ENCODE measurements around the gene L3MBTL2.

L3MBTL2 gene

DNA sequence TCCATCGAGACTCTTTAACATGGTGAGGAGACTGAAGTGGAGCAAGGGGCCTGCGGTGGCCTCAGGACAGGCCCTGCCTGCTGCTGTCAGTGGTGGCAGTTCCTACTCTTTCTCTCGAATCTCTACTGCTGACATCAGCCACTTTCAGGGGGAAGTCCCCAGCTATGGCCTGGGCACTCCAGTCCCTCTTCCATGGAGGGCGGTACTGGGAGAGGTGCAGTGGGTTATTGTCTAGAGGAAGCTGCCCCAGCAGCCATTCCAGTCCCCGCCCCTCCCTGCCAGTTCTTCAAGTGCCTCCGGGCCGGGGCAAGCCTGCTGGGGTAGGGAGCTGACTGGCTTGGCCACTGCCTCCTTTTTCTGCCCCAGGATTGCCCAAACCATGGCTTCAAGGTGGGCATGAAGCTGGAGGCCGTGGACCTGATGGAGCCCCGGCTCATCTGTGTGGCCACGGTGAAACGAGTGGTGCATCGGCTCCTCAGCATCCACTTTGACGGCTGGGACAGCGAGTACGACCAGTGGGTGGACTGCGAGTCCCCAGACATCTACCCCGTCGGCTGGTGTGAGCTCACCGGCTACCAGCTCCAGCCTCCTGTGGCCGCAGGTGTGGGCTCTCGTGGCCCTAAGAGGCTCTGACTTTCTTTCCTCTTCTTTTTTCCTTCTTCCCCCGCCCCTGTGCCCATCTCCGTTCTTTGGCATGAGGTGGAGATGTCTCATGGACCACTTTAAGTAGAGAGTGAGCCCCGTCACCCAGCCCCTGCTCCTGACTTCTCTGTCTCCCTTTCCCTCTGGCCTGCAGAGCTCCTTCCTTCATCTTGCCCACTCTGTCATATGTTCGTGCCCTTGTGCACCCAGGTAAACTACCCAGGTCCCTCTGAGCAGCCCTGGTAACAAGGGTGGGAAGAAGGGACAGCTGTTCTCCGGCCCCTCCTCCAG is 21.9 kb downstream of the L3MBTL2 start:
- FAIRE-seq (no peak), DNase-seq (ENCODE audit: insufficient read length, low spot score) (no peak)
- TF ChIP-seq POLR2A (IDR thresholded peaks at IDR 0.05; ENCODE audit: low read depth, low read length) = no peak

DNA sequence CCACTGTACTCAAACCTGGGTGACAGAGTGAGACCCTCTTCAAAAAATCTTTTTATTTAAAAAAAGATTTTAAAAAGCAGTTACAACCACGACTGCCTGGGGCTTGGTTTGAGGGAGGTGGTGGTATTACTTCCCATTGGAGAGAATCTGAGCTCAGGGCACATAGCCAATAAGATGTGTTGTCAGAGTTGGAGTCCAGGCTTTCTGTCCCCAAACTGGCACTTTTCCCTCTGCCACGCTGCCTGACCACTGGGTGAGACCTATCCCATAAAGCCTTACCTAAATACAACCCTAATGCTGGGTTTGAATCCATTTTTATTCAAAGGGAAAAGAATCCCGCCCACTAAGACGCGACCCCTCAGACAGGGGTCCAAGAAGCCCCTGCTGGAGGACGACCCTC is 24.1 kb downstream of the L3MBTL2 start:
- TF ChIP-seq POLR2A (IDR thresholded peaks at IDR 0.05; ENCODE audit: low read depth, low read length) = no peak
- FAIRE-seq (no peak), DNase-seq (ENCODE audit: insufficient read length, low spot score) (no peak)

DNA sequence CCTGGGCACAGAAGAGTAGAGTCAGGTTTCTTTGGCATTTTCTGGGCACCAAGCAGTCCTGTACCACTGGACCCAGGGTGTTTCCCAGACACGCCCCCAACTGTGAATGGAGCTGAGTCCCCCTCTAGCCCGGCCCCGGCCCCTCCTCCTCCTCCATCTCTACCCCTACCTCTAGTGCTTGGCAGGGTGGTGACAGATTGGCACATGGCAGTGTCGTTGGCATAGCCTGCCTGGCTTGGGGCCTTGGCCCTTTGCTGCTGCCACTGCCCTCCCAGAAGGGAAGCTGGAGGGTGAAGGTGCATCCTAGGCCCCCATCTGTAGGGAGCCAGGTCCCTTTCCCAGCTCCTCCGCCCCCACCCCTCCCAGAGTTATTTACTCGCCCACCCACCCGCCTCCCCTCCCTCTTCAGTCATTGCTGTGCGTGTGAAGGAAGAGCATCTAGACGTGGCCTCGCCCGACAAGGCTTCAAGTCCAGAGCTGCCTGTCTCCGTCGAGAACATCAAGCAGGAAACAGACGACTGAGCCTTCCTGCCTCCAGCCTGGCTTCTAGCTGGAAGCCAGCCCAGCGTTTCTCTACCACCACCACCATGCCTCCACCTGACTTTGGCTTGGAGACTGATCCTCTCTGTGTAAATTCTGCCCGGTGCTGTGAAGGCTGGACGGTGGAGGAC is 24.8 kb downstream of the L3MBTL2 start:
- no peak for TF ChIP-seq POLR2A (IDR thresholded peaks at IDR 0.05; ENCODE audit: low read depth, low read length)
- FAIRE-seq = no peak
- no peak for DNase-seq (ENCODE audit: insufficient read length, low spot score)

DNA sequence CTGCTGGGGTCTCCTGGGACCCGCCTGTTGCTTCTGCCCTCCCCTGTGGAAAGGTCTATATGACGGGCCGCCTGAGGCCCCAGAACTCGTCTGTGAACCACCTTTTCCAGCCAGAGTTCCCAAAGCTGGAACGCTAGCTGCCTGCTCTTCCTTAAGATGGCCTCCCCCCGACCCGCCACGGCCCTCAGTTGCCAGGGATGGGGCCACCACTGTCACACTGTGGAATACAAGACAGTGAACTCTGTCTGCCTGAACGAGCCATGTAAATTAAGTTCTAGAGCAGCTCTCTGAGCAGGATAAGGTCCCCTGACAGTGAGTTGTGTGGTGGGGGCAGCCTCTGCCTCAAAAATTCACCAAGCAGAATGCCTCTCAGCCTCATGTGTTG is 25.3 kb downstream of the L3MBTL2 start:
- DNase-seq (ENCODE audit: insufficient read length, low spot score) (no peak), FAIRE-seq (no peak)
- TF ChIP-seq POLR2A (IDR thresholded peaks at IDR 0.05; ENCODE audit: low read depth, low read length) = no peak

DNA sequence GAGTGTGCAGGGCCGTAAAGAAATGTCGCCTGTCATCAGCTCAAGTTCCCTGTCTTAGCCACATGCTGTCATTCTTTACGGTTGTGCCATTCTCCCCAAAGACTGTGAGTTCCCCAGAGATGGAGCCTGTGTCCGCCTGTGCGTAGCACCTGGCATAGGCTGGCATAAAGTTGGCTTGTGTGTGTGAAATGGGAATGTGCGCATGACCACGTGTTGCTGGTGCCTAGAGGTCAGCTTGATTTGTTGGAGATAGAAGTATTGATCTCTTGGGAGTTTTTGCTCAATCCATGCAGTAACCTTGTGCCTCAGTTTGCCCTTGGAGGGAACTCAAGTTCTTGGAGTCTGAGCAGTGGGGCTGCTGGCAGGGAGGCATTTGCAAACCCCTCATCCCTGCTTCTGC is 26.3 kb downstream of the L3MBTL2 start:
- TF ChIP-seq POLR2A (IDR thresholded peaks at IDR 0.05; ENCODE audit: low read depth, low read length) = no peak
- FAIRE-seq = no peak
- DNase-seq (ENCODE audit: insufficient read length, low spot score) = no peak

DNA sequence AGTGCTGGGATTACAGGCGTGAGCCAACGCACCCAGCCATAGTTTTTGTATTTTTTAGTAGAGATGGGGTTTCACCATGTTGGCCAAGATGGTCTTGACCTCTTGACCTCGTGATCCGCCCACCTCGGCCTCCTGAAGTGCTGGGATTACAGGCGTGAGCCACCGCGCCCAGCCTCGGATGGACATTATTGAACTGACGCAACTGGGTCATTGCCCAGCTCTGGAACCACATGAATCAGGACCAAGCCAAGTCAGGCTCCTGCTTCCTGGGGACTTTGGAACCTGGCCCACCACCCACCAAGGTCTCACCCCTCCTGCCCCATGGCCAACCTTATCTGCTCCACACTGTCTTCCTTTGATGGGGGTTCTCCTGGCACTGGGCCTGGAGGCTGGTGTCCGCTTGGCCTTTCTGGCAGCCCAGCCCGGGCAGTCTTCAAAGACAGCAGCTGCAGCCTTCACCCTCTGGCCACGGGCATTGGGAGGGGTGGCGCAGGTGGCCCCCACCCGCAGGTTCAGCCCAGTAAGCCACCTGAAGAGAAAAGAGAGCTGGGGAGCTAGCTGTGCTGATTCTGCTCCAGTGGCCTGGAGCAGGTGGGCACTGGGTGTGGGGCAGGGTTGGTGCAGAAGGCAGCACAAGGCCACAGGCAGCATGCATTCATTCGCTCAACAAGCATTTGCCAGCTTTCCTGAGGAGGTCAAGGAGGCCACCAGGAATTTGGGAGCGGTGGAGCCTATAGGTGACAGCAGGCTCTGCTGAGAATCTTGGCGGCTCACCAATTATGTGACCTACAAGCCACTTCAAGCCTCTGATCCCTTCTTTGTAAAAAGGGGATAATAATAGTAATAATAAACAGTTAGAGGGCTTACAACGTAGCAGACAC is 29.9 kb downstream of the L3MBTL2 start:
- no peak for FAIRE-seq
- no peak for TF ChIP-seq POLR2A (IDR thresholded peaks at IDR 0.05; ENCODE audit: low read depth, low read length)
- DNase-seq (ENCODE audit: insufficient read length, low spot score) = no peak

DNA sequence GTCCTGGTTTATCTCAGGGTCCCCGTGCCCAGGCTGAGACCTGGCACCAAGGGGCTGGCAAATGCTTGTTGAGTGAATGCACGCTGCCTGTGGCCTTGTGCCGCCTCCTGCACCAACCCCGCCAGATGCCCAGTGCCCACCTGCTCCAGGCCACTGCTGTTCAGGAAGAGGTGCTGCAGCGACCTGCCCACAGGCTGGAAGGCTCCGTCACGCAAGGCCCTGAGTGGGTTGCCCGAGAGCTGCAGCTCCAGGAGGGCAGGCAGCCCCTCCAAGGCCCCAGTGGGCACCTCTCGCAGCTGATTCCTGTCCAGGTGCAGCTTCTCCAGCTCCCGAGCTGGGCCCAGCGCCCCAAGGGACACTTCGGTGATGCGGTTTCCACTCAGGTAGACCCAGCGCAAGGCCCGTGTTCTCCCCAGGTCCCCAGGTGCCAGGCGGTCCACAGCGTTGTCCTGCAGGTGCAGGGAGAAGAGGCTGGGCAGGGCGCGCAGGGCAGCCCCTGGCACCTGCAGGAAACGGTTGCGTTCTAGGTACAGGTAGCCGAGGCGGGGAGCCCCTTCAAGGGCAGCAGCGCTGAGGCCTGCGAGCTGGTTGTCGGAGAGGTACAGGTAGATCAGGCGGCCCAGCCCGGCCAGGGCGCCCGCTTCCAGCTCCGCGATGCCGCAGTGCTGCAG is 32.1 kb downstream of the L3MBTL2 start:
- FAIRE-seq = no peak
- TF ChIP-seq POLR2A (IDR thresholded peaks at IDR 0.05; ENCODE audit: low read depth, low read length) = no peak
- DNase-seq (ENCODE audit: insufficient read length, low spot score) = no peak

DNA sequence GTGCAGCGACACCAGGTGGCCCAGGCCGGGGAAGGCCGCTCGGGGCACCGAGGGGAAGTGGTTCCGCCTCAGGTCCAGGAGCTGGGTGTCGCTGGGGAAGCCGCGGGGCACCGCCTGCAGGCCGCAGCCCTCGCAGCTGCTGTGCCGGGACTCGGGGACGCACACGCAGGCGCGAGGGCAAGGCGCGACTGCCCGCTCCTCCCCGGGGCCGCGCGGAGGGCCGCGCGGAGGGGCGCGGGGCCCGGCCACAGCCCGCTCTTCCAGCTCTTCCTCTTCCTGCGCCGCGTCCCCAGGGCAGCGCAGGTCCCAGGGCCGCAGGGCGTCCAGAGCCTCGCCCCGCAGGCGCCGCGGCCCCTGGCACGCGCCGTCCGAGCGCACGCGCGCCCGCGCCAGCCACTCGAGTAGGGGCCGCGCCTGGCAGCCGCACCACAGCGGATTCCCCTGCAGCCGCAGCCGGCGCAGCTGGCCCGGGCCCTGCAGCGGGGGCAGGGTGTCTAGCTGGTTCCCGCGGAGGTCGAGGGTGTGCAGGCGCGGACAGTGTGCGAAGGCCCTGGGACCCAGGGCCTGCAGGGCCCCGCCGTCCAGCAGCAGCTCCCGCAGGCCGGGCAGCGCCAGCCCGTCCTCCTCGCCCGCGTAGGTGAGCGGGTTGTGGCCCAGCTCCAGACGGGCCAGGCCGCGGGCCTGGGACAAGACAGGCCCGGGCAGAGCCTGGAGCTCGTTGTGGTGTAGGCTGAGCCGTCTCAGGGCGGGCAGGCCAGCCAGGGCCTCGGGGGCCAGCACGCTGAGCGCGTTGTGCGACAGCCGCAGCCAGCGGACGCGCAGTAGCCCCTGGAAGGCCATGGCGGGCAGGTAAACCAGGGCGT is 32.8 kb downstream of the L3MBTL2 start:
- TF ChIP-seq POLR2A (IDR thresholded peaks at IDR 0.05; ENCODE audit: low read depth, low read length) = no peak
- no peak for DNase-seq (ENCODE audit: insufficient read length, low spot score)
- no peak for FAIRE-seq

DNA sequence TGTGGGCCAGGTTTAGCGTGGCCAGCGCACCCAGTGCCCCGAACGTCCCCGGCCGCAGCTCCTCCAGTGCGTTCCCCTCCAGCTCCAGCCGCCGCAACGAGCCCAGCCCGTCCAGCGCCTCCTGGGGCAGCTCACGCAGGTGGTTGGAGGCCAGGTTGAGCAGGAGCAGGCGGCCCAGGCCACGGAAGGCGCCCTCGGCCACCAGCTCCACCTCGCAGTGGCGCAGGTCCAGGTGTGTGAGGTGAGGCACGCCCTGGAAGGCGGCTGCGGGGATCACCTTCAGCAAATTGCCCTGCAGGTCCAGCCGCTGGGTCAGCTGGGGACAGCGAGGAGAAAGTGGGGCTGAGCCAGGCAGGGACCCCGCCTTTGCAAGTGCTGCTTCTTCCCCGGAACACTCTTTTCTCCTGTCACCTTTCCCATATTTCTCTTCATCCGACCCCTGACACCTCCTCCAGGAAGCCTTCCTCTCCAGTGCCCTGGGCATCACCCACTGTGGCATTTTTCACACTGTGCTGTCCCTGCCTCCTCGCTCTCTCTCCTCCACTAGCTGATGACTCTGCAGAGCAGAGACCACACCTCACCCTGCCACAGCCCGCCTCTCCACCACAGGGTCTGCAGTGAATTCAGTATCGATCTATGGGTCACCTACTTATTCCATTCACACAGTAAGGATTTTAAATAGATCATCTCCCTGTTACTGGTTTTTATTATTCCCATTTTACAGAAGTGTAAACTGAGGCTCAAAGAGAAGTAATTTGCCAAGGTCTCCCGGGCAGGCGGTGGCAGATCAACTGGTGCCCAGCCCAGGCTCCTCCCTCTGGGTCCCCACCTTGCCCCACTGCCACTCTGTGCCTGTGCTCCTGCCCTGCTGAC is 33.7 kb downstream of the L3MBTL2 start:
- FAIRE-seq = no peak
- no peak for DNase-seq (ENCODE audit: insufficient read length, low spot score)
- TF ChIP-seq POLR2A (IDR thresholded peaks at IDR 0.05; ENCODE audit: low read depth, low read length) = no peak

DNA sequence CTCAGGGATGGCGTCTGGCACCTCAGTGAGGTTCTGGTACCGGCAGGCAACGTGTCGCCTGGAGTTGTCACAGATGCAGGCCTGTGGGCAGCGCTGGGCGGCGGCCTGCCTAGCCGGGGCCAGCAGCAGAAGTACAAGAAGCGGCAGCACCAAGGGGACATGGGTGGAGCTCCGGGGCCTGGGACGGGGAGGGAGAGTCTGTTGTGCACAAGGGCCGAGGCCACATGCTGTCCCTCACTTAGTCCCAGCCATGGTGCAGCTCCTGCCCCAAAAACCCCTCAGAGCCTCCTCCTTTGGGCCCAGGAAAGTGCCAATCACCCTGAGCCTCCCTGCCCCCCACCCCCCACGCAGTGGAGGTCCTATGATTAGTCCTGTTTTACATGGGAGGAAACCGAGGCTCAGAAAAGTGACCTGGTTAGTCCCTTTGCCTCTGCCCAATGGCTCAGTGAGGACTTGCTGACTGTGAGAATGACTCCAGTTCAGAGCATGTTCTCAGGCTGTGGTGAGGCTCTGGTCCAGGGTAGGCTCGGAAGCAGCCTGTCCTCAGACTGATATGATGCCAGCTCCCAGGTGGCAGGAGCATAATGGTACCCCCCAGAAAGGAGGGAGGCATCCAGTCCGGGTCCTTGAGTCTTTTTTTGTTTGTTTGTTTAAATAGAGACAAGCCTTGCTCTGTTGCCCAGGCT is 34.5 kb downstream of the L3MBTL2 start:
- no peak for TF ChIP-seq POLR2A (IDR thresholded peaks at IDR 0.05; ENCODE audit: low read depth, low read length)
- DNase-seq (ENCODE audit: insufficient read length, low spot score) (no peak), FAIRE-seq (no peak)

DNA sequence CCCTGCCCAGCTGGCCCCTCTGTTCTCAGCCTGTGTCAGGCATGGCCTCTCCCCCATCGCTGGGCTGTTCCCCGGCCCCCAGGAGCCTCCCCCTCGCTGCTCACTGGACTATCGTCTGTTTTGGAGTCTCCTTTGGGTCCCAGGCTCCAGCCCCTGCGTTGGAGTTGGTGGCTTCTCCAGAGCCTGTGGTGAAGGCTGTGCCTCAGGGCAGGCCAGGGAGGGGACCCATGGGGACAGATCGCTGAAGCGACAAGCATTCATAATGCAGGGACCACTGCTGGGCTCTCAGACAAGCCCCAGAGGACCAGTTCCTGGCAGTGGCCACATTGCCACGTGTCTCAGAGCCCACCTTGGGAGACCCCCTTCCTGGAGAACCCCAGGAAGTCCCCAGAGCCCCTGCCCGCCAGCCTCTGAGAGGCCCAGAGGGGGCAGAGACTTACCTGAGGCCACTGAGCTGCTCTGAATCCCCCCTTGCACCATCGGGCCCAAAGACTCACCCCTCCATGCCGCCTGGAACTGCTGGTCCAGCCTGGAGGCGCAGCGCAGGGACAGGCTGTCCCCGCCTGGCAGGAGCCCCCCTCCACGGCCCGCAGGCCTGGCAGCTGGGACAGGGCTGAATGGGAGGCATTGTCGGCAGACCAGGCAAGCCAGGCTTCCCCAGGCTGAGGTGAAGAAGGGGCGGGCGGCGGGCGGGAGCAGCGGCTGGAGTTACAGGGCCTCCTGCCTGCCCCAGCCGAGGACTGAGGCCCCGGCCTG is 35.4 kb downstream of the L3MBTL2 start, which contains the start of gene CHADL:
TSS of gene CHADL (minus strand) at position 555 of the 756 bp plus-strand sequence. CDS start at position 505, 50 bp downstream.
- DNase-seq (ENCODE audit: insufficient read length, low spot score) (no peak), FAIRE-seq (no peak)
- no peak for TF ChIP-seq POLR2A (IDR thresholded peaks at IDR 0.05; ENCODE audit: low read depth, low read length)

Data from H54 (cell line).